ENCODE data around the gene ITGBL1.

GRCh38 chr13:101417043-101417406 lies 35.5 kb upstream of the ITGBL1 start:
- TF ChIP-seq TARDBP (IDR thresholded peaks at IDR 0.05) (no peak), ARNT (IDR thresholded peaks at IDR 0.05) (no peak), SP1 (IDR thresholded peaks at IDR 0.05) (no peak), SUZ12 (IDR thresholded peaks at IDR 0.05) (no peak), FOXA1 (IDR thresholded peaks at IDR 0.05) (no peak), ELF4 (IDR thresholded peaks at IDR 0.05) (no peak), BHLHE40 (IDR thresholded peaks at IDR 0.05; ENCODE audit: borderline replicate concordance) (no peak), LEF1 (IDR thresholded peaks at IDR 0.05; ENCODE audit: borderline replicate concordance) (no peak), CTBP1 (IDR thresholded peaks at IDR 0.05; ENCODE audit: borderline replicate concordance) (no peak), L3MBTL2 (conservative IDR thresholded peaks at IDR 0.05) (no peak), PKNOX1 (IDR thresholded peaks at IDR 0.05) (no peak), NFRKB (IDR thresholded peaks at IDR 0.05) (no peak), FOXM1 (IDR thresholded peaks at IDR 0.05; ENCODE audit: borderline replicate concordance) (no peak), HDGF (IDR thresholded peaks at IDR 0.05; ENCODE audit: borderline replicate concordance) (no peak)
